IPS-11a (cell line): ENCODE data around the gene RAB14.
"Not testable (repeated sequence)": the region's sequence is repeated elsewhere in the genome, so short reads cannot be mapped to it uniquely, and the experiment has no call there.

Experiments
- H3K4me3 ChIP-seq: one replicate; pipeline ENCODE4 v1.5.1; 2013; ENCODE audit warnings: low read depth, low read length, control low read depth

The RAB14 gene

GRCh38 chr9:121192959-121193640 lies 8.6 kb downstream of the RAB14 start:
- H3K4me3 ChIP-seq: no peak overlapping the region

DNA sequence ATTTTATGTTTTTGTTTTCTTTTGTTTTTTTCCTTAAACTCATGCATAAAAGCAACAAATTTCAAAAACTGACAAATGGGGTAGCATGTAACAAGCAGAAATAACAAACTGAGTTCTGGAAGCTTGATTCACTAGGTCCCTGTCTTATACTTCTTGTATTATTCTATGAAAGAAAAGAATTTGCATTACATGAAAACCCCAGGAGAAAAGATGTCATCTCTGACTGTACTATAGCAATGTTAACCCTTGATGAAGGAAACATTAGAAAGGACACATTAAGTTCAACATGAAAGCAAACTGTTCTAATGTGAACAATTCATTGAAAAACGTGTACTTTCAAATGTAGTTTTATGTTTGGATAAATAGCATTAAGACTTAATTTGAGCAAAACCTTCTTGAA lies 9.2 kb downstream of the RAB14 start:
- H3K4me3 ChIP-seq: no peak overlapping the region

- no peak overlapping the region for H3K4me3 ChIP-seq
These were observed 10.4 kb downstream of the RAB14 start for GRCh38 chr9:121191235-121191634.

DNA sequence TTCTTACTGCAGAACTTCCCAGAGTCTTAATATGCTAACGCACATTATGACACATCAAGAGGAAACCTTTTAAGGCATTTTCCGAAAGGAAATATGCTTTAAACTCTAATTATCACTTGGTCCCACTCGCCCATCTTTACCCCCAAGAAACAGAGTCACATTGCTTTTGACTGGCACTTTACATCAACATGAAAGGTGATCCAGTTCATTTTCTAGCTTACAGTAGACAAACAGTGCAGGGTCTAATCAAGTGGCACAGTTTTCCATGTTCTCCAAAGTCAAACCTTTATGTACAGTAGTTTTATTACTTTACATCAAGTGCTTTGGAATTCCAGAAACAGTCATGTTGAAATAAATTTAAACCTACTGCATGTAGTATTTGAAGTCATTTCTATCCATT lies 12.0 kb downstream of the RAB14 start:
- no peak overlapping the region for H3K4me3 ChIP-seq

DNA sequence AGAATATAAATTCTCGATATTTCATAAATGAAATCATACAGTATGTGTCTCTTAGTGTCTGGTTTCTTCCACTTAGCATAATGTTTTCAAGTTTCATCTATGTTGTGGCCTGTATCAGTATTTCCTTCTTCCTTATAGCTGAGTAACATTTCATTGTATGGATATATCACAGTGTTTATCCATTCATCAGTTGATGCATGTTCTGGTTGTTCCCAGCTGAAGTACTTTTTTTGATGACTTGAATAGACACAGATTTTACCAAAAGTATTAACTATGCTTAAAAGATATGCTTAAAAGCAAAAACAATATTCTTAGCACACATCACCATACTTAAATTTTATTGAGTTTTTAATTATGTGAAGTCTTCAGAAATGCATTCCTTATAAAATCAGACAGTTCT lies 12.7 kb downstream of the RAB14 start:
- H3K4me3 ChIP-seq: no peak overlapping the region

GRCh38 chr9:121187636-121188305 lies 13.9 kb downstream of the RAB14 start:
- H3K4me3 ChIP-seq: no peak overlapping the region

GRCh38 chr9:121185774-121186403 lies 15.8 kb downstream of the RAB14 start:
- no peak overlapping the region for H3K4me3 ChIP-seq

DNA sequence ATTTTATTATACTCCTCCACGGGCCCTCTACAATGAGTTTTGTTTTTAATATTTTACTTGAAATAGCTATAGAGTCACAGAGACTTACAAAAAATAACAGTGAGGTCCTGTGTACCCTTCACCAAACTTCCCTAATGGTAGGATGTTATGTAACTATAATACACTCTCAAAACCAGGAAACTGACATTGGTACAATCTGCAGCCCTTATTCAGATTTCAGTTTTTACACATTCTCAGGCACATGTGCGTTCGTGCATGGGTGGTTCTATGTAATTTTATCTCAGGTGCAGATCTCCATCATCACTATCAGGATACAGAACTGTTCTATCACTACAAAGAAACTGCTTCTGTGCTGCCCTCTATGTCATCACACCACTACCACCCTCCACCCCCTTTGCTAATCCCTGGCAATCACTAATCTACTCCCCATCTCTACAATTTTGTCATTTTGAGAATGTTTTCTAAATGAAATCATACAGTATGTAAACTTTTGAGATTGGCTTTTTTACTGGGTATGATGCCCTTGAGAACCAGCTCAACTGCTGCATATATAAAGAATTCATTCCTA lies 16.4 kb downstream of the RAB14 start:
- H3K4me3 ChIP-seq: no peak overlapping the region

GRCh38 chr9:121184463-121184862 lies 17.2 kb downstream of the RAB14 start:
- H3K4me3 ChIP-seq: no peak overlapping the region

DNA sequence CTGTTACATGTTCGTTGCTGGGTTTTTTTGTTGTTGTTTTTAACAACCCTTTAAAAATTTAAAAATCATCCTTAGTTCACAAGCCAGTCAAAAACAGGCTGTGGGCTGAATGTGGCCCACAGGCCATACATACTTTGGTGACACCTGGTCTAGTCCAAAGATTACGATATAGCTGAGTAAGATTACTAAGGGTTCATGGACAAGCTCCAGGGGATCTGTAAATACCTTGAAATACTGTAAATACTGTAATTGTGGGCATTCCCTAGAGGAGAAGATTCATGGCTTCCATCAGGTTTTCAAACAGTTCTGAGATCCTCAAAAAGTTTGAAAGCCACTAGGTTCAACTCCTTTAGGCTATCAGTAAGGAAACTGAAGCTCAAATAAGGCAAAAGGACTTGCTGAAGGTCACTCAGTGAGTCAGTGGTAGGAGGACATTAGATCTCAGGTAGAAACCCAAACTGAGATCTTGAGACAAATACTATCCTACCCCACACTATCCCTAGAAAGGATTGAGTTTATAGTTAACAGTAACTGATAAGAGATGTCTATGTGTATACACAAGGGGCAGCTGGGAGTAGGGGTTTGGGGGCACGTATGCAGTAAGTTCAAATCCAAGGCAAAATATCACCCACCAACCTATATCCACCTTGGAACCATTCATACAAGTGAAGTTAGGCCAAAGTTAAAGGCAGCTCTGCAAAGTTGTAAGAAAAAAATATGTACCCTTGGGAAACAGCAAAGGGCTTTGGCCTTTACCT lies 17.8 kb downstream of the RAB14 start:
- H3K4me3 ChIP-seq: no peak overlapping the region

DNA sequence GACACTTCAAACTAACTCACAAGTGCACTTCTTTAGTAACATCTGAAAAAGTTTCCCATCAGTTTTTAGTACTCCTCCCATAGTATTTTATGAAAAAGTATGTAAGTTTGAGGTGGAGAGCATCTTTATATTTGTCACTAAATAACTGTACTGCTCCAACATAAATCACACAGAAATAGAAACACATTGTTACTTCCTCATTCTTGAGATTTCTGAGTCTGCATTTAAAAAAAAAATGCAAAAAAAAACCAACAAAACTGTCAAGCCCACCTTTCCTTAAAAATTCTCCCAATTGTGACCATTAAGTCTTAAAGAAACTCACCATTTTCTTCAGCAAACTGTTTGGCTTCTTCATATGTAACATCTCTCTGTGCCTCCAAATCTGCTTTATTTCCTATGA lies 18.7 kb downstream of the RAB14 start:
- no peak overlapping the region for H3K4me3 ChIP-seq

DNA sequence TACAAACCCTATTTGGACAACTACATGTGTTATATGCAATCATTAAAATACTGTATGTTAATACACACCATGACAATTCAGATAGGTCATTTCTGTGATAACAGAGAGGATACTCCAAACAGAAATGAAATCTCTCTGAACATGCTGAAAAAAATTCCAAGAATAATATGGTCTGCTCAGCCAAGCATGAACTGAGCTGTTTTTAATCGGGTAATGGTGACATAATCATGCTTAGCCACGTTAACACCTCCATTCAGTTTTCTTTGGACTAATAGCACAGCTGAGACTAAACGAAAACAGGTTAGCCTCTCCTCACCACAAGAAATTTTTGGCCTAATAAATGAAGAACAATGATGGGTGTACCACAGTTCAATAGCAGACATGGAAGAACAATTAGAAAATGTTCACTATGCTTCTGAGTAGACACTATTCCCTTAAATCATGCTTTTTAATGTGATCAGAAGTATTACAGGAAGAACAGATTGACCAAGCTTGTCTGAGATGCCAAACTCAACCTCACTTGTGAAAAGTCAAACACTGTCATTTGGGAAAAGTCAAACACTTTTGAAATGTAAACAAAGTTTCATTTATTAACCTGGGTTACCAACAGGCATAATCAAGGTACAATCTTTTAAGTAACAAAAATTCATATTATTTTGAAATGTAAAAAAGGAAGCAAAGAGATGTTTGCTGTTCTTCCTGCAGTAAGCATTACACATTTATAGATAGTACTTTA lies 19.4 kb downstream of the RAB14 start:
- H3K4me3 ChIP-seq: no peak overlapping the region

DNA sequence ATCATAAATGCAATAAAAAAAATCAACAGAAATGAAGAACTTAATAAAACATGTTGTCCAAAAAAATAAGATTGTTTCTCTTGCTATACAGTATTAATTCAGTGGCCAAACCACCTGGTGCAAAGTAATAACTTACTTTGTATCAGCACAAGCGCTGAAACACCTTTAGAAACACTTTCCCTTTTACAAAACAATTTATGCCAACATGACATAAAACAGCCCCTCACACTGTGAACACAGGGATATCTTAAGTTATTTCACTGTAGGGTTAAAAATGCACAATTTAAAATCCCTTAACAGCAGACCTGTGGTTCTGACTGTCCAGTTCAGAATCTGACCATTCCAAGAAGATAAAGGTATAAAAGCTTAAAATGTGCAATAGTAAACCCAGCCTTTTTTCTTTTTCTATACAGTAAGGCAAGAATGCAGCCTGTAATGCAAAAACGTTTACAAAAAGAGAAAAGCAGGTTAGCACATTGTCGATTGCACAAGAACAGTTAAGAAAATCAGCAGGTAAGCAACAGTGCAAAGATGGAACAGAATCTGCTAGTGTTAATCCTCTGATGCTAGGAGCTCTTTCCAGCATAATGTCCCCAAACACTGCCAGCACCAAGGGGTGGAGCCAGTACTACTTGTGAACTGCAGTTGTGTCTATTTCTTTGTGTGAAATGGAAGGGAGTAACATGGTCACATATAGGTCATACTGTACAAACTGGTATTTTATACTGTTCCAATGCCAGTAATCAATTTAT lies 21.6 kb downstream of the RAB14 start:
- H3K4me3 ChIP-seq: no peak overlapping the region

GRCh38 chr9:121179373-121179721 lies 22.3 kb downstream of the RAB14 start:
- H3K4me3 ChIP-seq: not testable (repeated sequence)

DNA sequence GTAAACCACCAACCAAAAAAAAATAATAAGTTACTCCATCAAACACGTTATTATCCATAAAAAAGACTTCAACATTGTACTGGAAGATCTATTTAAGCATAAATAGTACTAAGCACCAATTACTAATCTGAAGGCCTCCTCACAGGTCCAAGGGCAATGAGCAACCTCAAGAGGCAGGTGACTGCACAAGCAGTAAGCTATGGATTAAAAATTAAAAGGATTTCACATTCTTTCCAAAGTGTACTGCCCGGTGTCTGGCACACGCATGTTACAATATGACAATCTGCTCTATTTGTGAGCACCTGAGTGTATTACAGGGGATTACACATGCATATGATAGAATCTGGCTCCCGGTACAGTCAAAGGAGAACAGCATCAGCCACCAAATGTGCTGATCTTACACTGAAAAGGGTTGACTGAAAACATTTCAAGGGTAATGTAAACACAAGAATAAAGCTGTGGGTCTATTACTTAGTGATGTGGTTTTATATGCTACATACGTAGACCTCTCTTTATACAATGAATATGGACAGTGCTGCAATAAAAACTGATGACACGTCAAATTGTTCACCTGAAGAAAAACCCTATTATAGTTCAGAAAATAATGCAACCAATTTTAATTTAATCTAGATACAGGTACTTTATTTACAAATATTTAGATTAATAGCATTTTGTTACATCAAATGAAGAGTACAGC lies 22.8 kb downstream of the RAB14 start:
- no peak overlapping the region for H3K4me3 ChIP-seq

GRCh38 chr9:121173501-121173900 lies 28.2 kb downstream of the RAB14 start:
- H3K4me3 ChIP-seq: no peak overlapping the region

- no peak overlapping the region for H3K4me3 ChIP-seq
These were observed 28.8 kb downstream of the RAB14 start for GRCh38 chr9:121172726-121173487.

GRCh38 chr9:121171236-121171635 lies 30.4 kb downstream of the RAB14 start:
- H3K4me3 ChIP-seq: no peak overlapping the region
